Nephron progenitor cell (in vitro differentiated cells): ENCODE data around the gene DSTYK.
"Not testable (repeated sequence)": the region's sequence is repeated elsewhere in the genome, so short reads cannot be mapped to it uniquely, and the experiment has no call there.

ENCODE experiments used
- DNase-seq: peaks from one replicate; pipeline ENCODE4 v3.0.0; 2021
- H3K27ac Mint-ChIP-seq: 2 replicates; pipeline ENCODE4 v1.8.0; 2021; ENCODE audit warnings: mild to moderate bottlenecking, moderate library complexity, mixed read lengths
- H3K27me3 Mint-ChIP-seq: 2 replicates; pipeline ENCODE4 v1.8.0; 2021; ENCODE audit warnings: mild to moderate bottlenecking, low read depth, mixed read lengths; ENCODE audit not compliant: poor library complexity
- H3K36me3 Mint-ChIP-seq: 2 replicates; pipeline ENCODE4 v1.8.0; 2021; ENCODE audit warnings: low read depth, mixed read lengths
- H3K4me1 Mint-ChIP-seq: 2 replicates; pipeline ENCODE4 v1.8.0; 2021; ENCODE audit warnings: mixed read lengths
- H3K4me3 Mint-ChIP-seq: 2 replicates; pipeline ENCODE4 v1.8.0; 2021; ENCODE audit warnings: mild to moderate bottlenecking, moderate library complexity, mixed read lengths
- H3K9me3 Mint-ChIP-seq: 2 replicates; pipeline ENCODE4 v1.8.0; 2021; ENCODE audit warnings: mild to moderate bottlenecking, moderate library complexity, mixed read lengths
- TF ChIP-seq, protein P1 (sequence below): fragments of 200-600 bp; sonication (generic); IDR thresholded peaks from 2 replicates; pipeline ENCODE4 v1.5.0; 2021; ENCODE audit warnings: antibody characterized with exemption

Gene DSTYK

DNA sequence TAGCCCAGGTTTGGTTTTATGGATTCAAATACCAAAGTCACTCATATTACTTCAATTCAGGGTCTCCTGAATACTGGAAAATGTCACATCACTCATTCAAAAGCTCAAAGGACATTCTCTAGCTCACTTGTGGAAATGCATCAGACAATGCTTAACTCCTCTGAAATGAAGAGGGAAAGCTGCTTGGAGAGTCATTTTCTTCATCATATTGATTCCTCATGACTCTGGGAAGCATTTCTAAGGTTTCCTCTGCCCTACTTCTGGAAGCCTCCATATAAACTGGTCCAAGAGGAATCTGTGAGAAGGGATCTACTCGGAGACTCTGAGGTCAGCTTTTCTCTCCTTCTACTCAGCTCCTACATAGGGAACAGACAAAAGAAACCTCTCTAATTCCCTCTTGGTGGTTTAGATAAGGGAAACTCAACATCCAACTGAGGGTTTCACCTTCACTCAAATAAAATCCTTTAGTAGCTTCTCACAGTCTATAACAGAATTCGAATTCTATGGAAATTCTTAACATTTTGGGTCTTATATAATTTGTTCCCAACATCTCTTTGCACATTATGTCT lies 53.4 kb downstream of the DSTYK start:
- Mint-ChIP-seq H3K27me3 (no peaks in the 10 kb centered on the region), H3K36me3 (peaks cover 95% of the 10 kb centered on the region), H3K9me3 (peaks cover 47% of the 10 kb centered on the region), H3K4me3 (no peak overlapping the region), H3K27ac (no peak overlapping the region), H3K4me1 (no peaks in the 10 kb centered on the region)
- TF ChIP-seq, protein P1, sequence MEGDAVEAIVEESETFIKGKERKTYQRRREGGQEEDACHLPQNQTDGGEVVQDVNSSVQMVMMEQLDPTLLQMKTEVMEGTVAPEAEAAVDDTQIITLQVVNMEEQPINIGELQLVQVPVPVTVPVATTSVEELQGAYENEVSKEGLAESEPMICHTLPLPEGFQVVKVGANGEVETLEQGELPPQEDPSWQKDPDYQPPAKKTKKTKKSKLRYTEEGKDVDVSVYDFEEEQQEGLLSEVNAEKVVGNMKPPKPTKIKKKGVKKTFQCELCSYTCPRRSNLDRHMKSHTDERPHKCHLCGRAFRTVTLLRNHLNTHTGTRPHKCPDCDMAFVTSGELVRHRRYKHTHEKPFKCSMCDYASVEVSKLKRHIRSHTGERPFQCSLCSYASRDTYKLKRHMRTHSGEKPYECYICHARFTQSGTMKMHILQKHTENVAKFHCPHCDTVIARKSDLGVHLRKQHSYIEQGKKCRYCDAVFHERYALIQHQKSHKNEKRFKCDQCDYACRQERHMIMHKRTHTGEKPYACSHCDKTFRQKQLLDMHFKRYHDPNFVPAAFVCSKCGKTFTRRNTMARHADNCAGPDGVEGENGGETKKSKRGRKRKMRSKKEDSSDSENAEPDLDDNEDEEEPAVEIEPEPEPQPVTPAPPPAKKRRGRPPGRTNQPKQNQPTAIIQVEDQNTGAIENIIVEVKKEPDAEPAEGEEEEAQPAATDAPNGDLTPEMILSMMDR: no peak
- DNase-seq: no peak

DNA sequence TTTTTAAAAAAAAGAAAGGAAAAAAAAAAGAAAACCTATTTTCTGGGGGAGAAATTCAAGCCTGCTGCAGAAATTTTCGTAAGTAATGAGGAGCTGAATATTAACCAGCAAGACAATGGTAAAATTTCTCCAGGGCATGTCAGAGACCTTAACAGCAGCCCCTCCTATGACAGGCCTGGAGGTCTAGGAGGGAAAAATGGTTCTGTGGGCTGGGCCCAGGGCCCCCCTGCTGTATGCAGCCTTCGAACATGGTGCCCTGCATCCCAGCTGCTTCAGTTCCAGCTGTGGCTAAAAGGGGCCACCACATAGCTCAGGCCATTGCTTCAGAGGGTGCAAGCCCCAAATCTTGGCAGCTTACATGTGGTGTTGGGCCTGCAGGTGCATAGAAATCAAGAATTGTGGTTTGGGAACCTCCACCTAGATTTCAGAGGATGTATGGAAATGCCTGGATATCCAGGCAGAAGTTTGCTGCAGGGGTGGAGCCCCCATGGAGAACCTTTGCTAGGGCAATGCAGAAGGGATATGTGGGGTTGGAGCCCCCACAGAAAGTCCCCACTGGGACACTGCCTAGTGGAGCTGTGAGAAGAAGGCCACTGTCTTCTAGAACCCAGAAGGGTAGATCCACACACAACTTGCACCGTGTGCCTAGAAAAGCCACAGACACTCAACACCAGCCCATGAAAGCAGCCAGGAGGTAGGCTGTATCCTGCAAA lies 55.7 kb downstream of the DSTYK start:
- not testable (repeated sequence) for H3K4me3 Mint-ChIP-seq, H3K27ac Mint-ChIP-seq, DNase-seq, H3K27me3 Mint-ChIP-seq, H3K4me1 Mint-ChIP-seq
- Mint-ChIP-seq H3K36me3 (peaks cover 80% of the 10 kb centered on the region), H3K9me3 (peaks cover 47% of the 10 kb centered on the region)

DNA sequence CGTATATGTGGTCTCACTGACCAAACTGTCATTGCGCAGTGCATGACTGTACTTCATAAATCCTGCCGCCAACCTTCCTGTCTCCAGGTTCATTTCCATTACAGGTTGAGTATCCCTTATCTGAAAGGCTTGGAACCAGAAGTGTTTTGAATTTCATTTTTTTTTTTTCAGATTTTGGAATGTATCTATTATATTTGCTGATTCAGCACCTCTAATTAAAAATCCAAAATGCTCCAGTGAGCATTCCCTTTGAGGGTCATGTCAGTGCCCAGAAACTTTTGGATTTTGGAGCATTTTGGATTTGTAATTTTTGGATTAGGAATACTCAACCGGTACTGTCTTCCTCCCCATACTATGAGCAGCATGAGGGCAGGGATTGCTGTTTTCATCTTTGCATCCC lies 59.0 kb downstream of the DSTYK start:
- Mint-ChIP-seq H3K9me3 (peaks cover 36% of the 10 kb centered on the region), H3K36me3 (peaks cover 83% of the 10 kb centered on the region), H3K4me1 (no peaks in the 10 kb centered on the region), H3K4me3 (no peak overlapping the region), H3K27me3 (no peaks in the 10 kb centered on the region), H3K27ac (no peak overlapping the region)
- no peak for DNase-seq
- TF ChIP-seq, protein P1: no peak

DNA sequence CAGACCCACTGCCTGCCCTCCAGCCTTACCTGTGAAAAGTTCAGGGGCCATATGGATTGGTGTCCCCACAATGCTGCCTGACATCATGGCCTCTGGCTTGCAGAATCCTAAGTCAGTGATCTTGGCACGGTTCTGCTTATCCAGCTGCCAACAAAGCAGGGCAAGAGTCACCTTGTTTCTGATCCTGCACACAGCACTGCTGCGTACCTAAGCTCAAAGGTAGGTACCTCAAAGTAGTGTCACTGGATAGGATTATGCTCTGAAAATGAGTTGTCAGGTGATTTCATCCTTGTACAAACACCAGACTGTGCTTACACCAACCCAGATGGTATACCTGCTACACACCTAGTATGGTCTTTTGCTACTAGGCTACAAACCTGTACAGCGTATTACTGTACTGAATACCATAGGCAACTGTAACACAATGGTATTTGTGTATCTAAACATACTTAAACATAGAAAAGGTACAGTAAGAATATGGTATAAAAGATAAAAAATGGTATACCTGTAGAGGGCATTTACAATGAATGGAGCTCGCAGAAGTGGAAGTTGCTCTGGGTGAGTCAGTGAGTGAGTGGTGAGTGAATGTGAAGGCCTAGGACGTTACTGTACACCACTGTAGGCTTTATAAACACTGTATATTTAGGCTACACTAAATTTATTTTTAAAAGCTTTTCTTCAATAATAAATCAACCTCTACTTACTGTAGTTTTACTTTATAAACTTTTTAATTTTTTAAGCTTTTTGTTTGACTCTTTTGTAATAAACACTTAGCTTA lies 60.7 kb downstream of the DSTYK start:
- H3K36me3 Mint-ChIP-seq: peaks cover 73% of the 10 kb centered on the region
- H3K27ac Mint-ChIP-seq: no peak overlapping the region
- H3K4me3 Mint-ChIP-seq: no peak overlapping the region
- no peak for DNase-seq
- H3K9me3 Mint-ChIP-seq: peaks cover 19% of the 10 kb centered on the region
- H3K4me1 Mint-ChIP-seq: no peaks in the 10 kb centered on the region
- H3K27me3 Mint-ChIP-seq: no peaks in the 10 kb centered on the region
- TF ChIP-seq, protein P1: no peak

DNA sequence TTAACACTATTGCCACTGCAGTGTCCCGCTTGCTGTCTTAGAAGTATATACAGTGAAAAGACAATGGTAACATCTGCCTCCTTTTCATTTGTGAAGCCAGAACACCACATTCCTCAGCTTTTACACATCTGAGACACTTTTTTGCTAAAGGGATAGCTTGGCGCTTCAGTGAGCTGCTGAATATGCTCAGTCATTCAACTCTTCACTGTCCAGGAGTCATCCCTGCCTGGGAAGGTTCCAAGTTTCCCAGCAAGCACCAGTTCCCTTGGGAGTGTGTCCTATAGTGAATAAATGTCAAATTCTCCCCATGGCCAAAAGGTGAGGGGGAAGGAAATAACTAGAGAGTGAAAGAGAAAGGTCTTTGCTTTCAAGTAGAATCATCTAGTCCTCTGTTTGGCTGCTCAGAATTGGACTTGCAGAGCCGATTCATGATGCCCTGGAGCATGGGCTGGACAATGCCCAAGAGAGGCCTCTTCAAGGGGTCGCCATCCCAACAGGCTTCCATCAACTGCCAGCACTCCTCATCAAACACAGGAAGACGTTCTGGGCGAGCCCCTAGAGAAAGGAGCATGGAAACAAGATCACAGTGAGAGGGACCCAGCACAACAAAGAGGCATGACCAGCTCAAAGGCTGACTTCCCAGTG lies 64.2 kb downstream of the DSTYK start:
- TF ChIP-seq, protein P1: no peak
- no peaks in the 10 kb centered on the region for H3K4me1 Mint-ChIP-seq
- no peaks in the 10 kb centered on the region for H3K9me3 Mint-ChIP-seq
- H3K4me3 Mint-ChIP-seq: no peak overlapping the region
- H3K27me3 Mint-ChIP-seq: no peaks in the 10 kb centered on the region
- DNase-seq: no peak
- no peak overlapping the region for H3K27ac Mint-ChIP-seq
- peaks cover 42% of the 10 kb centered on the region for H3K36me3 Mint-ChIP-seq

DNA sequence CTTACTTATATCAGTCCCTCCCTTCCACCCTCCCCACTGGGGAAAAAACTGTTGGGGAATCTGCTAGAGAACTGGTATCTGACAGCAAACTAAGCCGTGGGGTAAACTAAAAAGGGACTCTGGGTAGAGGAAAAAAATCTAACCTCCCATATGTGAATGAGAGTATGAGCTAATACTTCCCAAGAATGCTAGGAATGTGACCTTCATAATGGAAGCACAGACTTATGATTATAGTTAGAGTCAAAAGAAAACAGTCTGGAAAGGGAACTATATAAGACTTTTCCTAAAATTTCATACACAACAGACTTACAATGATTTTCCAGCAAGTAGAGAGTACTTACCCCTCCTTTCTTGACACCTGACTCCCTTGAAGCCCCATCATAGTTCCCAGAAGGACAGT lies 66.8 kb downstream of the DSTYK start:
- TF ChIP-seq, protein P1: no peak
- no peak overlapping the region for H3K27ac Mint-ChIP-seq
- H3K4me3 Mint-ChIP-seq: no peak overlapping the region
- DNase-seq: no peak
- peaks cover 34% of the 10 kb centered on the region for H3K36me3 Mint-ChIP-seq
- H3K4me1 Mint-ChIP-seq: no peaks in the 10 kb centered on the region
- no peaks in the 10 kb centered on the region for H3K27me3 Mint-ChIP-seq
- no peaks in the 10 kb centered on the region for H3K9me3 Mint-ChIP-seq
